Midbrain (tissue), 1 donor: ENCODE data around the gene TNNT3.
"Not testable (repeated sequence)": the region's sequence is repeated elsewhere in the genome, so short reads cannot be mapped to it uniquely, and the experiment has no call there.

ENCODE experiments used
- DNase-seq: peaks from one replicate; lab custom pipeline; 2025; lab: John Stamatoyannopoulos, UW

TNNT3 gene

GRCh38 chr11:1919391-1920127 is at the start of gene TNNT3:
Gene TNNT3, plus strand, starts transcription at chr11:1919703. Its CDS starts 3,172 bp downstream, at chr11:1922875.
- DNase-seq = no peak

GRCh38 chr11:1870326-1870696 is 49.2 kb upstream of the TNNT3 start:
- no peak for DNase-seq

GRCh38 chr11:1870721-1871466 is 48.6 kb upstream of the TNNT3 start:
- peak; percentile 18 for DNase-seq

- DNase-seq = no peak
Observed at GRCh38 chr11:1871531-1871930, 48.0 kb upstream of the TNNT3 start.

GRCh38 chr11:1872267-1872985 is 47.1 kb upstream of the TNNT3 start:
- no peak for DNase-seq

- DNase-seq = no peak
Observed at GRCh38 chr11:1873048-1873812, 46.3 kb upstream of the TNNT3 start.

- not testable (repeated sequence) for DNase-seq
Observed at GRCh38 chr11:1873813-1874150, 45.7 kb upstream of the TNNT3 start.

- DNase-seq = not testable (repeated sequence)
Observed at GRCh38 chr11:1874441-1875092, 44.9 kb upstream of the TNNT3 start.

GRCh38 chr11:1875093-1875850 is 44.2 kb upstream of the TNNT3 start:
- no peak for DNase-seq

- DNase-seq = not testable (repeated sequence)
Observed at GRCh38 chr11:1875851-1876301, 43.6 kb upstream of the TNNT3 start.

- DNase-seq = no peak
Observed at GRCh38 chr11:1876361-1877063, 43.0 kb upstream of the TNNT3 start.

GRCh38 chr11:1877211-1878136 is 42.0 kb upstream of the TNNT3 start:
- no peak for DNase-seq

GRCh38 chr11:1878137-1879031 is 41.1 kb upstream of the TNNT3 start:
- DNase-seq = no peak

GRCh38 chr11:1879342-1879940 is 40.1 kb upstream of the TNNT3 start:
- DNase-seq = no peak

GRCh38 chr11:1879941-1880720 is 39.4 kb upstream of the TNNT3 start:
- no peak for DNase-seq

GRCh38 chr11:1880746-1881441 is 38.6 kb upstream of the TNNT3 start:
- no peak for DNase-seq
